Spleen (tissue), 7 donors: Measurements from ENCODE around the gene PEX1.

Source experiments
- CTCF ChIP-seq, 11 experiments: fragments of 200-600 bp in 7 of 11; fragments of 450-650 bp in 4 of 11; sonication (generic) in 4 of 11; IDR thresholded peaks in 8 of 11; conservative IDR thresholded peaks in 3 of 11; 1 replicate in 7 of 11; 2 replicates in 4 of 11; pipeline versions ENCODE4 v1.4.0 to v1.8.0; 2016 to 2021; ENCODE audit warnings: antibody characterized with exemption in 11 of 11, inconsistent platforms in 4 of 11, mild to moderate bottlenecking in 1 of 11
- POLR2A ChIP-seq, 3 donors: fragments of 450-650 bp; IDR thresholded peaks; one replicate each; pipeline ENCODE4 v1.5.1; 2017; ENCODE audit warnings: antibody characterized with exemption in 3 of 3, mild to moderate bottlenecking in 1 of 3
- donor health status: DM: no; HTN: no; CAD: no; lungs with moderate emphysema.
- donor health status: DM: no; HTN: no; CAD: no.
- donor health status: DM: no; HTN: no; CAD: no.

- no peak for TF ChIP-seq CTCF (IDR thresholded peaks at IDR 0.05 in 8 of 11, conservative IDR thresholded peaks at IDR 0.05 in 3 of 11)
- no peak for TF ChIP-seq POLR2A (IDR thresholded peaks at IDR 0.05)
These were observed 23.8 kb downstream of the PEX1 start for GRCh38 chr7:92504563-92504962.
